HG03139 (cell line): ENCODE results near the gene NPC2.

Experiments
- ATAC-seq: cut with Tn5 transposase; IDR thresholded peaks from one replicate; pipeline ENCODE4 v1.9.1; 2021; ENCODE audit not compliant: unreplicated experiment

The NPC2 gene

GRCh38 chr14:74503291-74503937, 10.3 kb upstream of the NPC2 start:
- no peak for ATAC-seq

- ATAC-seq = no peak
These were observed 9.3 kb upstream of the NPC2 start for GRCh38 chr14:74502236-74503019.

GRCh38 chr14:74501691-74502090, 8.6 kb upstream of the NPC2 start:
- ATAC-seq = no peak

GRCh38 chr14:74501135-74501614, 8.1 kb upstream of the NPC2 start:
- no peak for ATAC-seq

GRCh38 chr14:74500417-74501134, 7.5 kb upstream of the NPC2 start:
- no peak for ATAC-seq

GRCh38 chr14:74495356-74495755, 2.3 kb upstream of the NPC2 start:
- ATAC-seq = no peak

GRCh38 chr14:74493343-74494261, 497 bp upstream of the NPC2 start, which contains the start of gene ISCA2:
Gene ISCA2, plus strand, starts transcription at chr14:74493765. Its CDS starts 10 bp downstream, at chr14:74493775.
- peak; percentile 84 for ATAC-seq

- no peak for ATAC-seq
These were observed 939 bp downstream of the NPC2 start for GRCh38 chr14:74491956-74492775.

- no peak for ATAC-seq
These were observed 2.6 kb downstream of the NPC2 start for GRCh38 chr14:74490486-74490885.

GRCh38 chr14:74488786-74489397, 4.2 kb downstream of the NPC2 start:
- no peak for ATAC-seq

GRCh38 chr14:74486164-74486563, 6.9 kb downstream of the NPC2 start:
- no peak for ATAC-seq

- no peak for ATAC-seq
These were observed 9.8 kb downstream of the NPC2 start for GRCh38 chr14:74483321-74483720.

- ATAC-seq = no peak
These were observed 10.5 kb downstream of the NPC2 start for GRCh38 chr14:74482571-74482970.

- no peak for ATAC-seq
These were observed 13.1 kb downstream of the NPC2 start for GRCh38 chr14:74480046-74480445.

GRCh38 chr14:74478996-74479635, 14.0 kb downstream of the NPC2 start:
- no peak for ATAC-seq

GRCh38 chr14:74476607-74477006, 16.5 kb downstream of the NPC2 start:
- ATAC-seq = no peak

- ATAC-seq = no peak
These were observed 17.0 kb downstream of the NPC2 start for GRCh38 chr14:74476107-74476506.

GRCh38 chr14:74475678-74476077, 17.4 kb downstream of the NPC2 start:
- no peak for ATAC-seq

- no peak for ATAC-seq
These were observed 18.7 kb downstream of the NPC2 start for GRCh38 chr14:74474376-74474775.
